HK-2 (cell line): ENCODE data around the gene FAM177A1.
A peak's percentile ranks its signal among the peaks of the same experiment; 100 is the strongest.
"Not testable (repeated sequence)": the region's sequence is repeated elsewhere in the genome, so short reads cannot be mapped to it uniquely, and the experiment has no call there.

Experiments used
- DNase-seq: peaks from one replicate; pipeline ENCODE4 v3.0.0-alpha.2; 2018; ENCODE audit not compliant: unreplicated experiment

FAM177A1 gene

GRCh38 chr14:35061113-35061791 is 15.2 kb downstream of the FAM177A1 start:
- DNase-seq = peak; percentile 22

GRCh38 chr14:35065731-35066130 is 19.7 kb downstream of the FAM177A1 start:
- DNase-seq = not testable (repeated sequence)

GRCh38 chr14:35068238-35069012 is 22.4 kb downstream of the FAM177A1 start:
- DNase-seq = no peak

- DNase-seq = no peak
These were observed 26.2 kb downstream of the FAM177A1 start for GRCh38 chr14:35072226-35072625.

- no peak for DNase-seq
These were observed 27.4 kb downstream of the FAM177A1 start for GRCh38 chr14:35073486-35073885.

GRCh38 chr14:35078082-35078481 is 32.0 kb downstream of the FAM177A1 start:
- no peak for DNase-seq

- no peak for DNase-seq
These were observed 33.7 kb downstream of the FAM177A1 start for GRCh38 chr14:35079742-35080141.

GRCh38 chr14:35083530-35084150 is 37.6 kb downstream of the FAM177A1 start:
- DNase-seq = no peak

GRCh38 chr14:35085441-35085840 is 39.4 kb downstream of the FAM177A1 start:
- no peak for DNase-seq

- no peak for DNase-seq
These were observed 42.4 kb downstream of the FAM177A1 start for GRCh38 chr14:35088514-35088913.

- not testable (repeated sequence) for DNase-seq
These were observed 48.6 kb downstream of the FAM177A1 start for GRCh38 chr14:35094645-35095044.

- no peak for DNase-seq
These were observed 61.8 kb downstream of the FAM177A1 start for GRCh38 chr14:35107866-35108265.

GRCh38 chr14:35112641-35113040 is 66.6 kb downstream of the FAM177A1 start:
- no peak for DNase-seq

GRCh38 chr14:35113308-35113950 is 67.4 kb downstream of the FAM177A1 start:
- DNase-seq = no peak

GRCh38 chr14:35114036-35114435 is 68.0 kb downstream of the FAM177A1 start:
- DNase-seq = no peak

GRCh38 chr14:35116242-35116641 is 70.2 kb downstream of the FAM177A1 start:
- DNase-seq = no peak

GRCh38 chr14:35117112-35117511 is 71.0 kb downstream of the FAM177A1 start:
- no peak for DNase-seq

GRCh38 chr14:35121026-35121886 is 75.2 kb downstream of the FAM177A1 start:
- DNase-seq = no peak

GRCh38 chr14:35121887-35122695 is 76.0 kb downstream of the FAM177A1 start, which contains the start of the genes PPP2R3C and PRORP:
PPP2R3C (minus strand) TSS chr14:35121990; CDS start chr14:35121959, 31 bp downstream.
PRORP (plus strand) TSS chr14:35122552; CDS start chr14:35123246, 694 bp downstream.
- DNase-seq = peak; percentile 94

- DNase-seq = peak; percentile 10
These were observed 76.8 kb downstream of the FAM177A1 start for GRCh38 chr14:35122696-35123387.
